Measurements from ENCODE around the gene HK1. TPM values are rescaled to one million over a fixed set of nuclear protein-coding genes. Genes with fewer than 3 reads are reported as not detected.

HK1 gene
- total RNA-seq, 2 experiments from 2014 or later = 258 to 261 TPM

DNA sequence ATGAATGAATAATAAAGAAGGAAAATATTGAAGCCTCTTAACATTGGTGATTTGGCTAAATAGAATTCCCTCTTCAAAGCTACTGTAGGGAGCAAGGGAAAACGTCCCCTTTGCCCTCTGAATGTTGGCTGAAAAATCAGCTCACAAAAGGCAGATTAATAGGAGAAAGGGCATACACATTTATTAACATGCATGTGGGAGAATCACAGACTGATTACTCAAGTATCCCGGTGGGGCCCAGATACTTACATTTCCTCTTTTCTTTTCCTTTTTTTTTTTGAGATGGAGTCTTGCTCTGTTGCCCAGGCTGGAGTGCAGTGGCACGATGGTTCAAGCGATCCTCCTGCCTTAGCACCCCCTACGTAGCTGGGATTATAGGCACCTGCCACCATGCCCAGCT lies 68.5 kb downstream of the HK1 start:
- intact Hi-C loops (cut with DNase I, micrococcal nuclease) = no loop called here

DNA sequence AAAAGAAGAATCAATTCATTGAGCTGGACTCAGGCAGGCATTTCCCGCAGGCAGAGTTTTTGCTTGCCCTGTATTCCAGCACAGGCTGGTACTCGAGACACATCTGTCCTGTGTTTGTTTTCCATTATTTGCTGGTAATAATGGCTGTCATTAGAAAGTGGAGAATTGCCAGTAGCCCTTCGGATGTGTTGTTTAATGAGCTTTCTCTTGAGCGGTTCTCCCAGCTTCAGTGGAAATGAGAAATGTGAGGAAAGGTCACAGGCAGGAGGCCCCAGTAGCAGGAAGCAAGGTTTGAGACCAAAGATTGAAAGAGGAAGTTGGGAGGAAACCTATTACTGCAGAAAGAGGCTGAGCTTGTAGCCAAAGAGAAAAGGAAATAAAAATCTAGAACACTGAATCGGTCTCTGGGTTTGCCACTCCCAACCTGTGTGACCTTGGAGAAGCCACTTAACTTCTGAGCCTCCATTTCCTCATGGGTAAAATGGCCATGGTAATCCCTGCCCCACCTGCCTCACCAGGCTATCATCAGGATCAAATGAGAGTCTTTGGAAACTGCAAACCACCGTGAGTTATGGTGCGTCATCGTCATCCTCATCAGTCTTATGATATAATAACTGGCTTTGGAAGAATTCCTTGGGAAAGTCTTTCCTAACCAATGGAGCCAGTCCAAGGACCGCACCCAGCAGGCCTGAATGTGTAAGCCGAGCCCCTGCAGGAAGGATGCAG lies 70.7 kb downstream of the HK1 start:
- Mint-ChIP-seq H3K9me3 (ENCODE audit: low read depth) (peaks cover 1% of the 10 kb centered on the region), H3K4me1 (peaks cover 81% of the 10 kb centered on the region), H3K27me3 (no peaks in the 10 kb centered on the region), H3K36me3 (ENCODE audit: low read depth) (peaks cover 75% of the 10 kb centered on the region), H3K27ac (peak overlapping the region; percentile 56), H3K4me3 (no peak overlapping the region)
- ChIA-PET CTCF (interaction anchor here (0.6 to 2.6 kb wide), 6 partner anchors 9 to 110 kb away, joined by 3 to 8 read pairs (median 4); no protein-coding TSS in a partner anchor), POLR2A (no interaction called here)
- no peak for DNase-seq
- intact Hi-C loops (cut with DNase I, micrococcal nuclease) = no loop called here
- ATAC-seq = no peak

More for the DNA sequence above, 68.5 kb downstream of the HK1 start:
- no peak overlapping the region for H3K27ac Mint-ChIP-seq
- peaks cover 78% of the 10 kb centered on the region for H3K36me3 Mint-ChIP-seq (ENCODE audit: low read depth)
- no peaks in the 10 kb centered on the region for H3K9me3 Mint-ChIP-seq (ENCODE audit: low read depth)
- ChIA-PET CTCF (interaction anchor here (1.5 kb wide), 1 partner anchor 44 kb away, joined by 3 read pairs; no protein-coding TSS in a partner anchor), POLR2A (no interaction called here)
- no peaks in the 10 kb centered on the region for H3K27me3 Mint-ChIP-seq
- ATAC-seq (no peak), DNase-seq (no peak)
- H3K4me3 Mint-ChIP-seq = no peak overlapping the region
- peaks cover 84% of the 10 kb centered on the region for H3K4me1 Mint-ChIP-seq

DNA sequence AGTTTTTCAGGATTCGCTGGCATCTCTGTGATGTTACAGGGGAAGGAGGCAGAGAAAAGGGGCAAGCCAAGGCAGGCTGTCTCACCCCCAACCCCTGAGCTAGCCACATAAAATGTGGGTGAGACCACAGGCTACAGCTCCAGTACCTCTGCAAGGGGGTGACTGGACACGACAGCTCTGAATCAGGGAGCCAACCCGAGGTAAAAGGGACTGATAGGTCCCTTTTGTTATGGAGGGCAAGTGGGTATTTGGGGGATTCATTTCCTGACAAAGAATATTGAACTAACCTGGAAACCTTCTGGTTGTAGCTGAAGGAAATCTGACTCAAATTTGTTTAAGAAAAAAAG lies 71.2 kb downstream of the HK1 start:
- H3K27me3 Mint-ChIP-seq = no peaks in the 10 kb centered on the region
- no peak for DNase-seq
- H3K9me3 Mint-ChIP-seq (ENCODE audit: low read depth) = peaks cover 4% of the 10 kb centered on the region
- ChIA-PET POLR2A (no interaction called here), CTCF (interaction anchor here (0.9 to 2.6 kb wide), 4 partner anchors 9 to 111 kb away, joined by 3 to 8 read pairs (median 6); no protein-coding TSS in a partner anchor)
- no peak overlapping the region for H3K4me3 Mint-ChIP-seq
- no peak for ATAC-seq
- H3K36me3 Mint-ChIP-seq (ENCODE audit: low read depth) = peaks cover 75% of the 10 kb centered on the region
- peaks cover 79% of the 10 kb centered on the region for H3K4me1 Mint-ChIP-seq
- H3K27ac Mint-ChIP-seq = peak overlapping the region; percentile 56
- intact Hi-C loops (cut with DNase I, micrococcal nuclease) = no loop called here

DNA sequence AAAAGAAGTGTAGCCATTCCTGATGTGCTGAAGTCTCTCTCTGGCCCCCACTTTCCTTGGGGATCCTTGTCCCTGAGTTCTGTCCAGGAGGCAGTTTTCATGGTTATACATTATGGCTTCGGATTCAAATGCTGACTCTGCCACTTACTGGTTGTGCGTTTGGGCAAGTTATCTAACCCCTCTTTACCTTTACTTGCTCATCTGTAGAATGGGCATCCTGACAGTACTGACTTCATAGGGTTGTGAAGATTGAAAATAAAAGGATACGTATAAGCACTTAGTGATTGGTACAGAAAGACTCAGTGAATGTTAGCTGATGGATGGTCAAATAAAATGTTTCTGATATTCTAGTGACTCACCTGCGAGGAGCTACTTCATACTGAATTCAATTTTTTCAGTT lies 73.3 kb downstream of the HK1 start:
- DNase-seq (no peak), ATAC-seq (no peak)
- peaks cover 68% of the 10 kb centered on the region for H3K4me1 Mint-ChIP-seq
- no peak overlapping the region for H3K27ac Mint-ChIP-seq
- intact Hi-C loops (cut with DNase I, micrococcal nuclease) = no loop called here
- POLR2A ChIA-PET = interaction anchor here (0.7 to 1.0 kb wide), 2 partner anchors 12 to 32 kb away, joined by 3 to 4 read pairs; no protein-coding TSS in a partner anchor
- no peak overlapping the region for H3K4me3 Mint-ChIP-seq
- peaks cover 66% of the 10 kb centered on the region for H3K36me3 Mint-ChIP-seq (ENCODE audit: low read depth)
- no peaks in the 10 kb centered on the region for H3K27me3 Mint-ChIP-seq
- CTCF ChIA-PET = interaction anchor here (0.6 to 0.9 kb wide), 4 partner anchors 12 to 537 kb away, joined by 3 to 5 read pairs (median 4); no protein-coding TSS in a partner anchor
- peaks cover 4% of the 10 kb centered on the region for H3K9me3 Mint-ChIP-seq (ENCODE audit: low read depth)

DNA sequence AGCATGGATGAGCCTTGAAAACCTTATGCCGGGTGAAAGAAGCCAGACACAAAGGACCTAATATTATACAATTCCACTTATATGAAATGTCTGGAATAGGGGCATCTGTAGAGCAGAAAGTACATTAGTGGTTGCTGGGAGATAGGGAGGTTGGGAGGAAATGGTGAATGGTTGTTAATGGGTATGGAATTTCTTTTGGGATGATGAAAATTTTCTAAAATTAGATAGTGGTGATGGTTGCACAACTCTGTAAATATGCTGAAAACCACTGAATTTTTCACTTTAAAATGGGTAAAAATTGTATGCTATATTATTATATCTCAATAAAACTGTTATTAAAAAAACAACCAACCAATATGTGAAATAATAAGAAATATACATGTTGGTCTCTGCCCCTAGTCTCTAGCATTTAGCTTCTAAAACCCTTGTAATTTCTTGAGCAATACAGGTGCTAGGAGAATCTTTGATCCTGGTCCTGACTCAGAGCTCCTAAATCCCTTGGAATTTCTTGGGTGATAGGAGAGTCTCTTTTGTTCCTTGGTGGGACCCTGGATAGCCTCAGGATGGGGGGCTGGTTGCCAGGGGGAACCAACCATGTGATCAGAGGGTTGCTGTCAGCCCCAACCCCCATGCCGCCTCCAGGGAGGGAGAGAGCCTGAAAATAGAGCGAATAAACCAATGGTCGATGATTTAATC lies 74.4 kb downstream of the HK1 start:
- POLR2A ChIA-PET = no interaction called here
- intact Hi-C loops (cut with DNase I, micrococcal nuclease) = no loop called here
- H3K36me3 Mint-ChIP-seq (ENCODE audit: low read depth) = peaks cover 57% of the 10 kb centered on the region
- DNase-seq (no peak), ATAC-seq (no peak)
- H3K4me1 Mint-ChIP-seq = peaks cover 62% of the 10 kb centered on the region
- H3K27me3 Mint-ChIP-seq = no peaks in the 10 kb centered on the region
- peaks cover 4% of the 10 kb centered on the region for H3K9me3 Mint-ChIP-seq (ENCODE audit: low read depth)
- H3K4me3 Mint-ChIP-seq = no peak overlapping the region
- H3K27ac Mint-ChIP-seq = peak overlapping the region; percentile 37
- CTCF ChIA-PET = interaction anchor here (0.5 to 1.7 kb wide), 5 partner anchors 10 to 788 kb away, joined by 3 to 4 read pairs (median 3); no protein-coding TSS in a partner anchor

DNA sequence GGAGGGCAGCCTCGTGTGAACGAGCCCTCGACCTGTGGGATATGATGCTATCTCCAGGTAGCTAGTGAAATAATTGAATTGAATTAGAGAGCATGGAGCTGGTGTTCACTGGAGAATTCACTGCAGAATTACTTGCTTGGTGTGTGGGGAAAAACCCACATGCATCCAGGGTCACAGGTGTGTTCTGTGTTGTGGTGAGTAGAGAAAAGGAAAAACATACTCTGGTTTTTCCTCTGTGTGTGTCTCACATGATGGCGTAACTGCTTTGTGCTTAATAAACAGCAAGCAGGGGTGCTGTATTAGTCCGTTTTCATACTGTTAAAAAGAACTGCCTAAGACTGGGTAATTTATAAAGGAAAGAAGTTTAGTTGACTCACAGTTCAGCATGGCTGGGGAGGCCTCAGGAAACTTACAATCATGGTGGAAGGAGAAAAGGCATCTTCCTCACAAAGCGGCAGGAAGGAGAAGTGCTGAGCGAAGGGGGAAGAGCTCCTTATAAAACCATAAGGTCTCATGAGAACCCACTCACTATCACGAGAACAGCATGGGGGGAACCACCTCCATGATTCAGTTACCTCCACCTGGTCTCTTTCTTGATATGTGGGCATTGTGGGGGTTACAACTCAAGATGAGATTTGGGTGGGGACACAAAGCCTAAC lies 75.8 kb downstream of the HK1 start:
- peaks cover 49% of the 10 kb centered on the region for H3K36me3 Mint-ChIP-seq (ENCODE audit: low read depth)
- peaks cover 59% of the 10 kb centered on the region for H3K4me1 Mint-ChIP-seq
- peaks cover 4% of the 10 kb centered on the region for H3K9me3 Mint-ChIP-seq (ENCODE audit: low read depth)
- intact Hi-C loops (cut with DNase I, micrococcal nuclease) = no loop called here
- no peaks in the 10 kb centered on the region for H3K27me3 Mint-ChIP-seq
- DNase-seq = no peak
- ChIA-PET POLR2A (interaction anchor here (0.8 kb wide), 1 partner anchor 17 kb away, joined by 3 read pairs; no protein-coding TSS in a partner anchor), CTCF (interaction anchor here (0.7 to 1.7 kb wide), 6 partner anchors 8 to 118 kb away, joined by 3 to 5 read pairs (median 4); no protein-coding TSS in a partner anchor)
- peak; percentile 34 for ATAC-seq
- H3K4me3 Mint-ChIP-seq = no peak overlapping the region
- H3K27ac Mint-ChIP-seq = peak overlapping the region; percentile 55

DNA sequence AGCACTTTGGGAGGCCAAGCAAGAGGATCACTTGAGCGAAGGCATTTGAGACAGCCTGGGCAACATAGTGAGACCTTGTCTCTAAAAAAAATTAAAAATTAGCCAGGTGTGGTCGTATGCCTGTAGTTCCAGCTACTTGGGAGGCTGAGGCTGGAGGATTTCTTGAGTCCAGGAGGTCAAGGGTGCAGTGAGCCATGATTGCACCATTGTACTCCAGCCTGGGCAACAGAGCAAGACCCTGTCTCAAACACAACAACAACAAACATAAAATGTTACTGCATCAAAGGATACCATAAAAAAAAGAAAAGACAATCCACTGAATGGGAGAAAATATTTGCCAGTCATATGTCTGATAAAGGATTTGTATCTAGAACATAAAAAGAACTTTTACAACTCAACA lies 77.9 kb downstream of the HK1 start:
- ATAC-seq (no peak), DNase-seq (no peak)
- H3K27me3 Mint-ChIP-seq = no peaks in the 10 kb centered on the region
- intact Hi-C loops (cut with DNase I, micrococcal nuclease) = no loop called here
- ChIA-PET CTCF (interaction anchor here (0.7 kb wide), 1 partner anchor 11 kb away, joined by 3 read pairs; no protein-coding TSS in a partner anchor), POLR2A (no interaction called here)
- no peak overlapping the region for H3K27ac Mint-ChIP-seq
- H3K4me3 Mint-ChIP-seq = no peak overlapping the region
- H3K36me3 Mint-ChIP-seq (ENCODE audit: low read depth) = peaks cover 52% of the 10 kb centered on the region
- H3K4me1 Mint-ChIP-seq = peaks cover 65% of the 10 kb centered on the region
- peaks cover 4% of the 10 kb centered on the region for H3K9me3 Mint-ChIP-seq (ENCODE audit: low read depth)

DNA sequence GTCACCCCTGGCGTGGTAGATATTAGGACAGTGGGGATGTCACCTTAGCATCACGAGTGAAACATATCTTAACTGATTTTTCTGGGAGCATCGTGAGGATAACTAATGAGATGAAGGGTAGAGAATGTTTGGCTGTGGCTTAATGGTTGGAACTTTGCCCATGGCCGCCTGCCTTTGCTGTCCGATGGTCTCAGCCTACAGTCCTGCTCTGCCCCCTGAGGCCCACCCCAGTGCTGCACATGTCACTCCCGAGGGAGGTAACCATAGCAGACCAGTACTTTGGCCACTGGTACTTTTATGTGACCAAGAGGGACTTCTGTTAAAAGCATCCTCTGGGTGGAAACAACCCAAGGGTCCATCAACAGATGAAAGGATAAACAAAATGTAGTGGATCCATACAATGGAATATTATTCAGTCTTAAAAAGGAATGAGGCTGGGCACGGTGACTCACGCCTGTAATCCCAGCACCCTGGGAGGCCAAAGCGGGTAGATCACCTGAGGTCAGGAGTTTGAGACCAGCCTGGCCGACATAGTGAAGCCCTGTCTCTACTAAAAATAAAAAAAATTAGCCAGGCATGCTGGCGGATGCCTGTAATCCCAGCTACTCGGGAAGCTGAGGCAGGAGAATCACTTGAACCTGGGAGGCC lies 80.0 kb downstream of the HK1 start:
- intact Hi-C loops (cut with DNase I, micrococcal nuclease) = no loop called here
- no peaks in the 10 kb centered on the region for H3K27me3 Mint-ChIP-seq
- H3K4me1 Mint-ChIP-seq = peaks cover 67% of the 10 kb centered on the region
- DNase-seq = no peak
- ChIA-PET POLR2A (no interaction called here), CTCF (interaction anchor here (0.6 kb wide), 2 partner anchors 50 to 141 kb away, joined by 3 to 4 read pairs; no protein-coding TSS in a partner anchor)
- ATAC-seq = no peak
- H3K9me3 Mint-ChIP-seq (ENCODE audit: low read depth) = peaks cover 4% of the 10 kb centered on the region
- H3K36me3 Mint-ChIP-seq (ENCODE audit: low read depth) = peaks cover 50% of the 10 kb centered on the region
- H3K27ac Mint-ChIP-seq = peak overlapping the region; percentile 47
- H3K4me3 Mint-ChIP-seq = no peak overlapping the region

DNA sequence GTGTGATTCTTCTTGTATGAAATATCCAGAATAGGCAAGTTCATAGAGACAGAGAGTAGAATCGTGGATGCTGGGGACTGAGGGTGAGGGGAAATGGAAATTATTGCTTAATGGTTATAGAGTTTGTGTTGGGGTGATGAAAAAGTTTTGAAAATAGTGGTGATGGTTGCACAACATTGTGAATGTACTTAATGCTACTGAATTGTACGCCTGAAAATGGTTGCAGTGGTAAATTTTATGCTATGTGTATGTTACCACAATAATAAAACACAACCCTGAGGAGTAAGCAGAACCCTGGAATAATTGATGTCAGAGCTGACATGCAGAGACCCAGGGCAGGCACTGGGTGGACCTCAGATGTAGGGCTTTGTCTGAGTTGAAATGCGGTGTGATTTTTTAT lies 80.9 kb downstream of the HK1 start:
- CTCF ChIA-PET = no interaction called here
- intact Hi-C loops (cut with DNase I, micrococcal nuclease) = no loop called here
- ATAC-seq (peak; percentile 50), DNase-seq (no peak)
- no peaks in the 10 kb centered on the region for H3K27me3 Mint-ChIP-seq
- peak overlapping the region; percentile 72 for H3K27ac Mint-ChIP-seq
- peaks cover 68% of the 10 kb centered on the region for H3K4me1 Mint-ChIP-seq
- H3K36me3 Mint-ChIP-seq (ENCODE audit: low read depth) = peaks cover 46% of the 10 kb centered on the region
- no peak overlapping the region for H3K4me3 Mint-ChIP-seq
- POLR2A ChIA-PET = no interaction called here
- peaks cover 1% of the 10 kb centered on the region for H3K9me3 Mint-ChIP-seq (ENCODE audit: low read depth)

DNA sequence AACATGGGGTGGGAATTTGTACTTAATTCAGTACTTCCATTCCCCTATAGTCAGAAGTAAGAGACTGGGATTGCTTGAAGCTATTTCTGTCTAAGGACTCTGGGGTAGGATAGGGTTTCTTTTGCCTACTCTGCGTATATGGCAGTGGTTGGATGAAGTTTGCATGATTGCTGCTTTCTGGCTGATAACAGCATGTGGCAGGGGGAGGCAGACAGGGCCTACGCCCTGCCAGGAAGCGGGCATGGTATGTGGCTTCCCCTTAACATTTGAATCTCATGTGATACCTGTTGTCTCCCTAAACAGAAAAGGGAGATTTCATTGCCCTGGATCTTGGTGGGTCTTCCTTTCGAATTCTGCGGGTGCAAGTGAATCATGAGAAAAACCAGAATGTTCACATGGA lies 81.3 kb downstream of the HK1 start:
- Mint-ChIP-seq H3K27ac (peak overlapping the region; percentile 72), H3K9me3 (ENCODE audit: low read depth) (no peaks in the 10 kb centered on the region), H3K36me3 (ENCODE audit: low read depth) (peaks cover 43% of the 10 kb centered on the region), H3K4me3 (no peak overlapping the region), H3K4me1 (peaks cover 67% of the 10 kb centered on the region), H3K27me3 (no peaks in the 10 kb centered on the region)
- intact Hi-C loops (cut with DNase I, micrococcal nuclease) = no loop called here
- DNase-seq (peak; percentile 29), ATAC-seq (peak; percentile 68)
- CTCF ChIA-PET = no interaction called here
- POLR2A ChIA-PET = no interaction called here

All from activated CD4-positive, alpha-beta T cell treated with anti-CD3 and anti-CD28 coated beads for 36 hours (primary cell).